Measurements from ENCODE around the gene ABCA7. TPM values are rescaled to one million over a fixed set of nuclear protein-coding genes. Genes with fewer than 3 reads are reported as not detected.
A peak's percentile ranks its signal among the peaks of the same experiment; 100 is the strongest.

ABCA7 gene
- total and polyA plus RNA-seq, 2 of the 13 experiments (the other 11 are each of a cell fraction or from before 2014, with no cell fraction given) = 4.4 to 32.4 TPM

- TF ChIP-seq ZNF264 (CRISPR knock-in tag; IDR thresholded peaks at IDR 0.05) (no peak), ZNF260 (CRISPR knock-in tag; IDR thresholded peaks at IDR 0.05; ENCODE audit: borderline replicate concordance, low read depth) (no peak), HDAC2 (CRISPR knock-in tag; IDR thresholded peaks at IDR 0.05) (no peak), ZSCAN31 (CRISPR knock-in tag; IDR thresholded peaks at IDR 0.05; ENCODE audit: low read depth) (no peak), SRSF9 (IDR thresholded peaks at IDR 0.05; ENCODE audit: borderline replicate concordance, insufficient read depth, low read depth, low read length, poor library complexity, severe bottlenecking) (no peak), HNF4G (IDR thresholded peaks at IDR 0.05; ENCODE audit: borderline replicate concordance, low read depth, low read length) (no peak), HNF4G (CRISPR knock-in tag; IDR thresholded peaks at IDR 0.05; ENCODE audit: borderline replicate concordance, low read depth) (no peak), HOXA3 (CRISPR knock-in tag; IDR thresholded peaks at IDR 0.05) (peak; percentile 11; the same call in 1 of the 2 replicates), KLF6 (CRISPR knock-in tag; IDR thresholded peaks at IDR 0.05) (no peak), ZNF772 (CRISPR knock-in tag; IDR thresholded peaks at IDR 0.05) (no peak), NCOA2 (CRISPR knock-in tag; IDR thresholded peaks at IDR 0.05) (no peak), ZNF431 (CRISPR knock-in tag; IDR thresholded peaks at IDR 0.05; ENCODE audit: borderline replicate concordance, low read depth) (no peak), ETV5 (CRISPR knock-in tag; IDR thresholded peaks at IDR 0.05; ENCODE audit: borderline replicate concordance) (peak; percentile 31; the same call in 1 of the 2 replicates), MAFG (CRISPR knock-in tag; IDR thresholded peaks at IDR 0.05) (no peak), MTF1 (CRISPR knock-in tag; IDR thresholded peaks at IDR 0.05) (no peak), DMAP1 (CRISPR knock-in tag; IDR thresholded peaks at IDR 0.05) (no peak), SALL1 (CRISPR knock-in tag; IDR thresholded peaks at IDR 0.05) (peak; percentile 33; the same call in 1 of the 2 replicates), KIAA2018 (CRISPR knock-in tag; IDR thresholded peaks at IDR 0.05; ENCODE audit: borderline replicate concordance) (no peak), RCOR2 (CRISPR knock-in tag; IDR thresholded peaks at IDR 0.05) (no peak), PBX3 (CRISPR knock-in tag; IDR thresholded peaks at IDR 0.05; ENCODE audit: borderline replicate concordance) (no peak)
- TF ChIP-seq, protein P1, sequence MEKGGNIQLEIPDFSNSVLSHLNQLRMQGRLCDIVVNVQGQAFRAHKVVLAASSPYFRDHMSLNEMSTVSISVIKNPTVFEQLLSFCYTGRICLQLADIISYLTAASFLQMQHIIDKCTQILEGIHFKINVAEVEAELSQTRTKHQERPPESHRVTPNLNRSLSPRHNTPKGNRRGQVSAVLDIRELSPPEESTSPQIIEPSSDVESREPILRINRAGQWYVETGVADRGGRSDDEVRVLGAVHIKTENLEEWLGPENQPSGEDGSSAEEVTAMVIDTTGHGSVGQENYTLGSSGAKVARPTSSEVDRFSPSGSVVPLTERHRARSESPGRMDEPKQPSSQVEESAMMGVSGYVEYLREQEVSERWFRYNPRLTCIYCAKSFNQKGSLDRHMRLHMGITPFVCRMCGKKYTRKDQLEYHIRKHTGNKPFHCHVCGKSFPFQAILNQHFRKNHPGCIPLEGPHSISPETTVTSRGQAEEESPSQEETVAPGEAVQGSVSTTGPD (CRISPR knock-in tag; IDR thresholded peaks at IDR 0.05) = no peak
Observed at GRCh38 chr19:1001538-1002166, 38.3 kb upstream of the ABCA7 start (continued).

All from HepG2 (cell line).